ENCODE results near the gene ADAMTS17.
A peak's percentile ranks its signal among the peaks of the same experiment; 100 is the strongest.

Gene ADAMTS17

GRCh38 chr15:99963096-99963825 is 378.5 kb downstream of the ADAMTS17 start:
- Histone ChIP-seq H3K36me3 (ENCODE audit: insufficient read depth, low read length) (no peaks in the 10 kb centered on the region), H4K20me1 (ENCODE audit: insufficient read depth, low read length, poor library complexity, severe bottlenecking) (no peaks in the 10 kb centered on the region), H3K9me3 (ENCODE audit: insufficient read depth, low read depth, low read length) (no peaks in the 10 kb centered on the region), H2AFZ (ENCODE audit: low read length) (no peak overlapping the region), H3K9me2 (replicated peaks; ENCODE audit: low read depth, low read length) (no peaks in the 10 kb centered on the region), H3K9ac (ENCODE audit: low read depth, low read length, poor library complexity, severe bottlenecking) (no peak overlapping the region), H3K4me2 (ENCODE audit: low read depth, low read length, poor library complexity, severe bottlenecking) (no peak overlapping the region), H3K4me1 (ENCODE audit: insufficient read depth, low read length, poor library complexity, severe bottlenecking) (peaks cover 4% of the 10 kb centered on the region), H3K4me3 (ENCODE audit: low read length, poor library complexity, severe bottlenecking) (no peak overlapping the region), H3F3A (ENCODE audit: low read depth) (no peaks in the 10 kb centered on the region), H3K79me2 (ENCODE audit: insufficient read depth, low read length) (no peaks in the 10 kb centered on the region), H3K27me3 (ENCODE audit: insufficient read depth, low read length, poor library complexity, severe bottlenecking) (no peaks in the 10 kb centered on the region)
- no peak for TF ChIP-seq CTCF (conservative IDR thresholded peaks at IDR 0.05; ENCODE audit: low read length)
- no peak for TF ChIP-seq EZH2phosphoT487 (IDR thresholded peaks at IDR 0.05; ENCODE audit: borderline replicate concordance)

GRCh38 chr15:99962006-99962561 is 379.7 kb downstream of the ADAMTS17 start:
- no peaks in the 10 kb centered on the region for H3K9me2 ChIP-seq (replicated peaks; ENCODE audit: low read depth, low read length)
- H3K79me2 ChIP-seq (ENCODE audit: insufficient read depth, low read length): no peaks in the 10 kb centered on the region
- no peaks in the 10 kb centered on the region for H3K36me3 ChIP-seq (ENCODE audit: insufficient read depth, low read length)
- no peak overlapping the region for H3K4me2 ChIP-seq (ENCODE audit: low read depth, low read length, poor library complexity, severe bottlenecking)
- H3K4me3 ChIP-seq (ENCODE audit: low read length, poor library complexity, severe bottlenecking): no peak overlapping the region
- no peak overlapping the region for H3K9ac ChIP-seq (ENCODE audit: low read depth, low read length, poor library complexity, severe bottlenecking)
- no peaks in the 10 kb centered on the region for H4K20me1 ChIP-seq (ENCODE audit: insufficient read depth, low read length, poor library complexity, severe bottlenecking)
- H2AFZ ChIP-seq (ENCODE audit: low read length): no peak overlapping the region
- no peaks in the 10 kb centered on the region for H3F3A ChIP-seq (ENCODE audit: low read depth)
- no peak for TF ChIP-seq CTCF (conservative IDR thresholded peaks at IDR 0.05; ENCODE audit: low read length)
- TF ChIP-seq EZH2phosphoT487 (IDR thresholded peaks at IDR 0.05; ENCODE audit: borderline replicate concordance): no peak
- H3K27me3 ChIP-seq (ENCODE audit: insufficient read depth, low read length, poor library complexity, severe bottlenecking): no peaks in the 10 kb centered on the region
- peaks cover 5% of the 10 kb centered on the region for H3K4me1 ChIP-seq (ENCODE audit: insufficient read depth, low read length, poor library complexity, severe bottlenecking)
- no peaks in the 10 kb centered on the region for H3K9me3 ChIP-seq (ENCODE audit: insufficient read depth, low read depth, low read length)

GRCh38 chr15:99961011-99961441 is 380.7 kb downstream of the ADAMTS17 start:
- Histone ChIP-seq H3K9me3 (ENCODE audit: insufficient read depth, low read depth, low read length) (no peaks in the 10 kb centered on the region), H4K20me1 (ENCODE audit: insufficient read depth, low read length, poor library complexity, severe bottlenecking) (no peaks in the 10 kb centered on the region), H2AFZ (ENCODE audit: low read length) (no peak overlapping the region), H3K4me2 (ENCODE audit: low read depth, low read length, poor library complexity, severe bottlenecking) (no peak overlapping the region), H3K4me1 (ENCODE audit: insufficient read depth, low read length, poor library complexity, severe bottlenecking) (peaks cover 5% of the 10 kb centered on the region), H3F3A (ENCODE audit: low read depth) (no peaks in the 10 kb centered on the region), H3K36me3 (ENCODE audit: insufficient read depth, low read length) (no peaks in the 10 kb centered on the region), H3K79me2 (ENCODE audit: insufficient read depth, low read length) (no peaks in the 10 kb centered on the region), H3K4me3 (ENCODE audit: low read length, poor library complexity, severe bottlenecking) (no peak overlapping the region), H3K9ac (ENCODE audit: low read depth, low read length, poor library complexity, severe bottlenecking) (no peak overlapping the region), H3K9me2 (replicated peaks; ENCODE audit: low read depth, low read length) (no peaks in the 10 kb centered on the region), H3K27me3 (ENCODE audit: insufficient read depth, low read length, poor library complexity, severe bottlenecking) (no peaks in the 10 kb centered on the region)
- TF ChIP-seq CTCF (conservative IDR thresholded peaks at IDR 0.05; ENCODE audit: low read length) (peak; percentile 59), EZH2phosphoT487 (IDR thresholded peaks at IDR 0.05; ENCODE audit: borderline replicate concordance) (no peak)
